Measurements from ENCODE around the gene ADAT1. TPM values are rescaled to one million over a fixed set of nuclear protein-coding genes. Genes with fewer than 3 reads are reported as not detected.
"Not testable (repeated sequence)": the region's sequence is repeated elsewhere in the genome, so short reads cannot be mapped to it uniquely, and the experiment has no call there.

The ADAT1 gene
- total RNA-seq, 1 donor from 2014 or later, result 19.5 TPM

GRCh38 chr16:75624921-75625334 is 1.8 kb upstream of the ADAT1 start:
- ATAC-seq (no peak), DNase-seq (ENCODE audit: missing footprints) (no peak)
- intact Hi-C loops (cut with DNase I), result loop anchor here (5.0 kb wide), 1 partner anchor 58 kb away; the partner anchor contains the start of gene GABARAPL2

- DNase-seq (ENCODE audit: missing footprints) (no peak), ATAC-seq (no peak)
- intact Hi-C loops (cut with DNase I), result loop anchor here (5.0 kb wide), 1 partner anchor 54 kb away; the partner anchor contains the start of gene GABARAPL2
Observed at GRCh38 chr16:75621170-75621477, 2.0 kb downstream of the ADAT1 start.

GRCh38 chr16:75620326-75621169 is 2.5 kb downstream of the ADAT1 start:
- ATAC-seq (no peak), DNase-seq (ENCODE audit: missing footprints) (no peak)
- intact Hi-C loops (cut with DNase I), result loop anchor here (5.0 kb wide), 1 partner anchor 53 kb away; the partner anchor contains the start of gene GABARAPL2

DNA sequence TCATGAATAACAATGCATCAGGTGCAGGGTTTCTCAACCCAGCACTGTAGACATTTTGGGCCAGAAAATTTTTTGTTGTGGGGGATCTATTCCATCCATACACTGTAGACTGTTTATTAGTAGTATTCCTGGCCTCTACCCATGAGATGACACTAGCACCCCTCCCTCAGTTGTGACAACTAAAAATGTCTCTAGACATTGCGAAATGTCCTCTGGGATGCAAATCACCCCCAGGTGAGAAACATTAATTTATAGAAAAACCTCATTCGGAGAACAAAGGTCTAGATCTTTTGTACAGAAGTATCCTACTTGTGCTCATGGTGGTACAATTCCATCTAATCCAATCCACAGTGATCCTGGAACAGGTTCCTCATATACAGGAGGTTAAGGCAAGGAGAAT is 4.3 kb downstream of the ADAT1 start:
- DNase-seq (ENCODE audit: missing footprints) (no peak), ATAC-seq (no peak)
- intact Hi-C loops (cut with DNase I), result no loop called here

GRCh38 chr16:75617121-75617520 is 6.0 kb downstream of the ADAT1 start:
- intact Hi-C loops (cut with DNase I), result no loop called here
- no peak for DNase-seq (ENCODE audit: missing footprints)

GRCh38 chr16:75616521-75617010 is 6.5 kb downstream of the ADAT1 start:
- intact Hi-C loops (cut with DNase I), result no loop called here
- no peak for ATAC-seq
- no peak for DNase-seq (ENCODE audit: missing footprints)

More at GRCh38 chr16:75617121-75617520, 6.0 kb downstream of the ADAT1 start:
- ATAC-seq, result no peak

GRCh38 chr16:75615619-75616018 is 7.5 kb downstream of the ADAT1 start:
- ATAC-seq (no peak), DNase-seq (ENCODE audit: missing footprints) (no peak)
- intact Hi-C loops (cut with DNase I), result no loop called here

DNA sequence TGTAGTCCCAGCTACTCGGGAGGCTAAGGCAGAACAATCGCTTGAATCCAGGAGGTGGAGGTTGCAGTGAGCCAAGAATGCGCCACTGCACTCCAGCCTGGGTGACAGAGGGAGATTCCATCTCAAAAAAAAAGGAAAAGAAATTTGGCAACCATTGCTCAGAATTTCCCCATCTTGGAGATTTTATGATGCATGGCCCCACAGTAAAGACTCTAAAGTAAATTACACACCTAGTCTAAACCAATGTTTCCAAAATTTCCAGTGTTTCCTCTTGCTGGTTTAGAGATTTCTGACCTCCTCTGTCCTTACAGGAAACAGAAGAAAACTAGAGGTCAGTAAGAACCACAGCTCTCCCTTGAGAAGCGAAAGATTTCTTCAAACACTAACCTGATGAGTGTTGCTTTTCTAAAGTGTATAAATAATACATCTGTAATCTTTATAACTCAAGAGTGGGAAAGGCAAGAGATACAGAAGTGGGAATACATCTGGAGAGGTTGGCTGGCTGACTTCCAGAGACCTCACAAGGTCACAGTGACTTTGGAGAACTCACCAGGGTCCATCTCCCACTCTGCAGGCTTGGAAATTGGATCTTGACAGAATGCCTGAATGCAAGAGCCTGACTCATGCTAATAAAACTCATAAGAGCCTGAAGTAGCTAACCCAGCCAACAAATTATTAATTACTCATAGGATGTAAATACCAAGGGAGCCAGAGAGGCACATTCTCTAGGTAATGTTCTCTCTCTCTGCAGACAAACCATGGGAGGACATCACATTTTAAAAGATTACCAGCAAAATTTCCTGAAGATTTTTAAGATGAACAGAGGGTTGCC is 8.8 kb downstream of the ADAT1 start:
- ATAC-seq (no peak), DNase-seq (ENCODE audit: missing footprints) (no peak)
- intact Hi-C loops (cut with DNase I), result no loop called here

DNA sequence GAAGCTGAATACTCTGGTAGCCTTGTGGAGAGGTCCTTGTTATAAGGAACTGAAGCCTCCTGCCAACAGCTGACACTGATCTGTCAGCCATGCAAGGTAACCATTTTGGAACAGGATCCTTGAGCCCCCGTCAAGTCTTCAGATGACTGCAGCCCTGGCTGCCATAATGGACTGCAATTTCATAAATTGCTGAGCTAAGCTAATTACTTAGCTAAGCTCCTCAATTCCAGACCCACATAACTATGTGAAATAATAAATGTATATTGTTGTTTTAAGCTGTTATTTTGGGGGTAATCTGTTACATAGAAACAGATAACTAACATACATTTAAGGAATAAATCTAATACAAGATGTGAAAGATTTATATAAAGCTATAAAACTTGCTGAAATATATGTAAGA is 16.6 kb downstream of the ADAT1 start:
- ATAC-seq, result no peak
- intact Hi-C loops (cut with DNase I), result no loop called here
- no peak for DNase-seq (ENCODE audit: missing footprints)

- DNase-seq (ENCODE audit: missing footprints) (no peak), ATAC-seq (no peak)
- intact Hi-C loops (cut with DNase I), result no loop called here
Observed at GRCh38 chr16:75603241-75603640, 19.8 kb downstream of the ADAT1 start.

GRCh38 chr16:75599452-75600277 is 23.4 kb downstream of the ADAT1 start:
- ATAC-seq, result no peak
- DNase-seq (ENCODE audit: missing footprints), result no peak
- intact Hi-C loops (cut with DNase I), result no loop called here

DNA sequence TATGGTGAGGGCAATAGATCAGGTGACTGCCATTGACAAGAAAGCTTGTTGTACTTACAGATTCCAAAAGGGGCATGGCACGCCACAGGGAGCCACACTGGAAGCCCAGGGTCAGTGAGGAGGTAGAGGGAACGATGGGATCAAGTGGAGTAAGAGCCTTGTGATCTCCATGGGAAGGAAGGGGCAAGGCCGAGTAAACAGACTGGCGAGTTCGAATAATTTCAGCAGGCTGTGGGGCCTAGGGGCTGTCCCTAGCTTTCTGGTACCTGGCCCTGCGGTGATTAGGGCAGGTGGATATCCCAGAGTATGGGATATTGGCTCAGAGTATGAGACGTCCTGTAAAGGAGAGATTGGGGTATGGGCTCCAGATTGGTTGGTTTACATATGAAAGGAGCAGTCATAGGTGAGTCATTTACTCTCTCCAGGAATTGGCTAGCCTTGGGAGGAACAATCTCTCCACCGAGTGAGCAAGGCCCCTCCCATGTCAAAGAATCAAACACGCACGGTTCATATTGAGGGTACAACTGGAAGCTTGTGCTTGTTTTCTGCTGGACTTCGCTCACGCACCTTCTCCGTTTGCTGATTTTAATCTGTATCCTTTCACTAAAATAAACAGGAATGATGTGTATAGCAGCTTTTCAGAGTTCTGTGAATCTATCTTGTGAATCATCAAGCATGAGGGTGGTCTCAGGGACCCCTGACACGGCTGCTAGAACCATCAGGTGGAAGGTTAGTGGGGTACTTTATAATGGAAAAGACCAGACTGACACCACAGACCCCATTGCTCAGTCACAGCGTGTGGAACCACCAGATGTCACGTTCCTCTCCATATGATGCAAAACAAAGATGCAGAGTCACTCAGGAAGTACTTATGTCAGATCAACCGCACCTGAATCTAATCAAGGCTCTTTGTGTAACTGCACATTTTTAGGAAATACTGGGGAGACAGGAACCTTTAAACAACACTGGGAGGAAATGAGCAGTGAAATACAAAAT is 29.0 kb downstream of the ADAT1 start:
- no peak for DNase-seq (ENCODE audit: missing footprints)
- intact Hi-C loops (cut with DNase I), result no loop called here
- no peak for ATAC-seq

GRCh38 chr16:75593308-75593707 is 29.8 kb downstream of the ADAT1 start:
- intact Hi-C loops (cut with DNase I), result no loop called here
- ATAC-seq (no peak), DNase-seq (ENCODE audit: missing footprints) (no peak)

GRCh38 chr16:75591927-75592326 is 31.2 kb downstream of the ADAT1 start:
- intact Hi-C loops (cut with DNase I), result loop anchor here (2.0 kb wide), 1 partner anchor 127 kb away; the partner anchor contains the start of gene TMEM170A
- DNase-seq (ENCODE audit: missing footprints); ATAC-seq: not testable (repeated sequence)

DNA sequence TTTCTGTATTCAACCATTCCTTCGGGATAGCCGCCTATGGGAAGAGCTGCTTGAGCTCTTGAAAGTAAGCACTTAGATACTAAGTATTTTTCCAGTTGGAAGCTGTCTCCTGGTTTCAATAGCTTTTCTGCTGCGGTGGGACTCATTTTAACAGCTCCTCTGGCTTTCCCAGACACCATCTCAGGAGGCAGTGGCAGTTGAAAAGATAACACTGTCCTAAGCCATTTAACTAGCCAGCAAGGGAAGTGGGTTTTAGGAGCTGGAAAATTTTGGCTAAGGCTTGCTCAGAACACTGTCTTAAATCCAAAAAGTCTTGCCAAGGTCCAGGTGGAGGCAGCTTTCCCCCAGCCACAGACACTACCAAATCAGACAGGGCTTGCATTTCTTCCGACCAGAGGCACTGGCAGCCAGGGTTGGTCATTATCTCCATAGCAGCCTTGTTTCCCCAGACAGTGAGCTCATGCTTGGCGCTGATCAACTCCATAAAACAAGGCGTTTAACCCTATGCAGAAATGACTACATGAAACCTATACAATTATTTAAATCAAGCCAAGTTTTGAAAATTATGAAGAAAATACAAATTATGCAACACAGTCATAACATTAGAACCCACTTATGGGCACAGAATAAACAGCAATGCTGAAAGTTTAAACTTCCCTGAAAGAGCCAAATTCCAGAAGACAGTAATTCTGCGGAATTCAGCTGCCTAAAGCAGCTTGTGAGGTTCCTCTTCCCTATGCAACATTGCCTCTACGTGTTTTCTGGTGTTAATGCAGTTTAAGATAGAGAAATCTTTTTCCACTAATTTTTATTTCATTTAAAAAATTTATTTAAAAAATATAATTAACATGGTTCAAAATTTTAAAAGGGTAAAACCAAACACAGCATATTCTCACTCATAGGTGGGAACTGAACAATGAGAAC is 31.9 kb downstream of the ADAT1 start:
- intact Hi-C loops (cut with DNase I), result loop anchor here (2.0 kb wide), 1 partner anchor 126 kb away; the partner anchor contains the start of gene TMEM170A
- DNase-seq (ENCODE audit: missing footprints), result peak; percentile 72
- ATAC-seq, result peak; percentile 94

GRCh38 chr16:75589306-75589705 is 33.8 kb downstream of the ADAT1 start:
- ATAC-seq (peak; percentile 62), DNase-seq (ENCODE audit: missing footprints) (no peak)
- intact Hi-C loops (cut with DNase I), result no loop called here
